Mesothelial cell of epicardium (in vitro differentiated cells): ENCODE data around the gene ALOXE3. TPM values are rescaled to one million over a fixed set of nuclear protein-coding genes. Genes with fewer than 3 reads are reported as not detected.
A peak's percentile ranks its signal among the peaks of the same experiment; 100 is the strongest.

Experiments
- DNase-seq, 2 experiments: peaks; one replicate each; pipeline ENCODE4 v3.0.0; 2021; ENCODE audit warnings: low spot score in 2 of 2; ENCODE audit not compliant: unreplicated experiment in 2 of 2
- H3K27ac Mint-ChIP-seq: 2 replicates; pipeline ENCODE4 v1.8.0; 2021; ENCODE audit warnings: mixed read lengths
- H3K27me3 Mint-ChIP-seq: 2 replicates; pipeline ENCODE4 v1.8.0; 2021; ENCODE audit warnings: low read depth, mixed read lengths
- H3K36me3 Mint-ChIP-seq: 2 replicates; pipeline ENCODE4 v1.8.0; 2021; ENCODE audit warnings: mixed read lengths
- H3K4me1 Mint-ChIP-seq: 2 replicates; pipeline ENCODE4 v1.8.0; 2021; ENCODE audit warnings: mixed read lengths
- H3K4me3 Mint-ChIP-seq: 2 replicates; pipeline ENCODE4 v1.8.0; 2021; ENCODE audit warnings: mild to moderate bottlenecking, moderate library complexity, mixed read lengths
- H3K9me3 Mint-ChIP-seq: 2 replicates; pipeline ENCODE4 v1.8.0; 2021; ENCODE audit warnings: mixed read lengths
- total RNA-seq: library from RNA; stranded (reverse); gene quantifications from 3 replicates; pipeline ENCODE4 v1.2.1, GENCODE V29; 2021
- TF ChIP-seq, protein P1 (sequence below): fragments of 200-600 bp; sonication (generic); IDR thresholded peaks from one replicate; pipeline ENCODE4 v1.5.0; 2021; ENCODE audit warnings: antibody characterized with exemption; ENCODE audit not compliant: unreplicated experiment

ALOXE3 gene
- total RNA-seq, 1 donor from 2014 or later = 0.09 TPM

DNA sequence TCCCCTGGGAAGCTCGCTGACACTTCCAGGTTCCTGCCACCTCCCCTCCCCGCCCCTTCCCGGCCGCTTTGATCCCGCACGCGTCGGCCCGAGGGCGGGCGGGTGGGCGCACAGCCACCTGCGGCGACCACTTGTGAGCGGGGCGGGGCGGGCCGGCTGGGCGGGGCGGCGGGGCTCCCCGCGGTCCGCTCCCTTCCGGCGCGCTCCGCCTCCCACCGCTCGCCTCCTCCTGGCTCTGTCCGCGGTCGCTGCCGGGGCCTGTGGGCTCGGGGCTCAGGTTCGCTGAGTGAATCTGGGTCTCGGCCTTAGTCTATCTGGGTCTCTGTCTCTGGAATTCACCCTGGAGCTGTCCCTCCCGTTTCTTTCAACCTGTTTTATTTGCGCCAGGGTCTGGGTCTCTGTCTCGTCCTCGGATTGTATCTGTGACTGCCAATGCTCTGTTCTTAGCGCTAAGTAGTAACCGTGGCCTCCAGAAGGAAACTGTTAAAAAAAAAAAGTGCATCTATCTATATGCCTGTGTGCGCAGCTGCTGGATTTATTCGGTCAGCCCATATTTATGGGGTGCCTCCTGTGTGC, 8.3 kb upstream of the ALOXE3 start:
- peak in 1 of 2 experiments; percentile 57 for DNase-seq
- Mint-ChIP-seq H3K4me1 (peaks cover 38% of the 10 kb centered on the region), H3K27me3 (peaks cover 69% of the 10 kb centered on the region), H3K27ac (peak overlapping the region; percentile 68), H3K9me3 (no peaks in the 10 kb centered on the region), H3K36me3 (no peaks in the 10 kb centered on the region), H3K4me3 (peak overlapping the region; percentile 81)
- TF ChIP-seq, protein P1, sequence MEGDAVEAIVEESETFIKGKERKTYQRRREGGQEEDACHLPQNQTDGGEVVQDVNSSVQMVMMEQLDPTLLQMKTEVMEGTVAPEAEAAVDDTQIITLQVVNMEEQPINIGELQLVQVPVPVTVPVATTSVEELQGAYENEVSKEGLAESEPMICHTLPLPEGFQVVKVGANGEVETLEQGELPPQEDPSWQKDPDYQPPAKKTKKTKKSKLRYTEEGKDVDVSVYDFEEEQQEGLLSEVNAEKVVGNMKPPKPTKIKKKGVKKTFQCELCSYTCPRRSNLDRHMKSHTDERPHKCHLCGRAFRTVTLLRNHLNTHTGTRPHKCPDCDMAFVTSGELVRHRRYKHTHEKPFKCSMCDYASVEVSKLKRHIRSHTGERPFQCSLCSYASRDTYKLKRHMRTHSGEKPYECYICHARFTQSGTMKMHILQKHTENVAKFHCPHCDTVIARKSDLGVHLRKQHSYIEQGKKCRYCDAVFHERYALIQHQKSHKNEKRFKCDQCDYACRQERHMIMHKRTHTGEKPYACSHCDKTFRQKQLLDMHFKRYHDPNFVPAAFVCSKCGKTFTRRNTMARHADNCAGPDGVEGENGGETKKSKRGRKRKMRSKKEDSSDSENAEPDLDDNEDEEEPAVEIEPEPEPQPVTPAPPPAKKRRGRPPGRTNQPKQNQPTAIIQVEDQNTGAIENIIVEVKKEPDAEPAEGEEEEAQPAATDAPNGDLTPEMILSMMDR = no peak

DNA sequence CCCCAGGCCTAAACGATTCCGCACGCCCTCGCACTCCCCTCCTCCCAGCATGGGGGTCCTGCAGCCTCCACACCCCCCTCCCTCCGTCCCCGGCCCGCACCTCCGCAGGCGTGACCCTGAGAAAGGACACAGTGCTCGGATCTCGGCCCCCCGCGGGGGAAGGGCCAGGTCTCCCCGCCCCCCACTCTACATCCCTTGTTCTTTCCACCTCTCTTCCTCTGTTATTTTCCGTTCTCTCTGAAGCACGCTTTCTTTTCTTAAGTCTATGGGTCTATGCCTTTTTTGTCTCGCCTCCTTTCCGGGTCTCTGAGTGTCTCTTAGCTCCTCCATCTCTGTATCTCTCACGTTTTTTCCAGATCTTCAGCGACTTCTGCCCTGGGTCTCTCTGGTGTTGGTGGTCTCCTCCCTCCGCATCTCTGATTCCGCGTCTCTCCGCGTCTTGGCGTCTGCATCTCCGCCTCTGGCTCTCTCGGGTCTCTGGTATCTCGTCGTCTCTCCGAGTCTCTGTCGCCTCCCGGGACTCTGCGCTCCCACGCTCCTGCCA, 7.7 kb upstream of the ALOXE3 start:
- peaks cover 40% of the 10 kb centered on the region for H3K4me1 Mint-ChIP-seq
- peak overlapping the region; percentile 48 for H3K27ac Mint-ChIP-seq
- TF ChIP-seq, protein P1 = no peak
- peak overlapping the region; percentile 78 for H3K4me3 Mint-ChIP-seq
- peak in 1 of 2 experiments; percentile 55 for DNase-seq
- no peaks in the 10 kb centered on the region for H3K9me3 Mint-ChIP-seq
- H3K36me3 Mint-ChIP-seq = no peaks in the 10 kb centered on the region
- peaks cover 69% of the 10 kb centered on the region for H3K27me3 Mint-ChIP-seq

DNA sequence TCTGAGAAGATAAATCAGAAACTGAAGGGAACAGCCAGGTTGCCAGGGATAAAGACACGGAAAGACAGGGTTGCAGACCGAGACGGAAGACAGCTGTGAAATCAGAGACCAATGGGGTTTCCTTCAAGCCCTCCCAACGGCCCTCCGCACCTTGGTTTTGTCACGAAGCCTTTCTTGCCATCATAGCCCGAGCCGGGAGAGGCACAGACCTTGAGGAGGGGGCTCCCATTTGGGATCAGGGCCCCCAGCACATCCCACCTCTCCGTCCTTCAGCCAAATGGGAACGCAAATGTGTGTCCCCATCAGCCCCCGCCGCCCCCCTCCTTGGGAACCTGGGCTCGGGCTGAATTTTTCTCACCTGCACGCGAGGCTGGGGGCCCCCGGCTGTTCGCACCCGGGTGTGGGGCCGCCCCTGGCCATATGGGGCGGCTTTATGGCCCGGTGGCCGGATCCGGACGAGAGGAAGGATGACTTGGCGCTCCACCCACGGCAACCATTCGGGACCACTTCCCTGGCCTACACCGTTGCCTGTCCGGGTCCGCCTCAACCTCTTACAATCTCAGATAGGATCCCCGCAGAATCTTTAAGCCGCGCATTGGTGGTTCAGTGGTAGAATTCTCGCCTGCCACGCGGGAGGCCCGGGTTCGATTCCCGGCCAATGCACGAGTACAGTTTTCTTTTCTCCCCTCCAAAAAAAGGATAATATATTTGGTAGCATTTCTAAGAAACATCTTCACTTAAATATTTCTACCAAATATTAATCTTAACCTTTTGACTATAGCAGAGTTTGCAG, 7.0 kb upstream of the ALOXE3 start:
- H3K4me3 Mint-ChIP-seq = peak overlapping the region; percentile 78
- peaks cover 74% of the 10 kb centered on the region for H3K27me3 Mint-ChIP-seq
- no peaks in the 10 kb centered on the region for H3K9me3 Mint-ChIP-seq
- H3K4me1 Mint-ChIP-seq = peaks cover 46% of the 10 kb centered on the region
- H3K36me3 Mint-ChIP-seq = no peaks in the 10 kb centered on the region
- peak; percentile 72 to 97 for DNase-seq
- H3K27ac Mint-ChIP-seq = peak overlapping the region; percentile 48
- TF ChIP-seq, protein P1 = no peak

DNA sequence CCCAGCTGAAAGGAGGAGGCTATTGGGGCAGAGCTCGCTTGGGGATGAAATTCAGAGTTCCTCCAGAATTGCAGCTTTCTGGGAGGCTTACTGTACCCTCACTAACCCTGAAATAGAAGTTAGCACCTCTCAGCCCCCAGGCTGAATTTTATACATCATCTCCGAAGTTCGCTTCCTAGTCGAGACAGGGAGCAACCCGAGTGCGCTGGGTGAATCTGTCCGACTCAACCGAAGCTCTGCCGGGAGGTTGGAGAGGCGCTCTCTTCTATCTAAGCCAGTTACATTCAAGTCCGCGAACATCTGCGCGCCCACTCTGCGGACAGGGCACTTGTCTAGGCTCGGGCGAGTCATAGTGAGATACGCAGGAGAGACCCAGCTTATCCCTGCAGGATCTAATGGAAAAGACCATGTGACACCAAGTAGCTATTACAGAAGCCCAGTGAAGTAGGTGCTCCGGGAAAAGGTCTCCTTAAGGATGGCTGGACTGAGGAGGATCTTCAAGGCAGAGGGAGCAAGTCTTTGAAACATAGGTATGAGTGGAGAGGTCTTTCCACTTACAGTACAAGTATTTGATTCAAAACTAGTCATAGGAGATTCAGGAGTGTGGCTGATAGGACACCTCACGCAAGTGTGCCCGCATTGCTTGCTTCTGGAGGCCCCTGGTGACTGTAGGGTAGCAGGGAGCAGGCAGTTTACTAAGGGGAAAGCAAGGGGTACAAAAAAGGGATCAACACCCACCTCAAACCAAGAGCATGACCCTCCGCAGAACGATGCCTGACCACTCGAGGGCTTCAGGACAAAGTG, 6.2 kb upstream of the ALOXE3 start:
- Mint-ChIP-seq H3K36me3 (no peaks in the 10 kb centered on the region), H3K9me3 (no peaks in the 10 kb centered on the region), H3K4me1 (peaks cover 48% of the 10 kb centered on the region), H3K27ac (peak overlapping the region; percentile 44), H3K4me3 (peak overlapping the region; percentile 78), H3K27me3 (peaks cover 68% of the 10 kb centered on the region)
- DNase-seq = no peak
- TF ChIP-seq, protein P1 = no peak

DNA sequence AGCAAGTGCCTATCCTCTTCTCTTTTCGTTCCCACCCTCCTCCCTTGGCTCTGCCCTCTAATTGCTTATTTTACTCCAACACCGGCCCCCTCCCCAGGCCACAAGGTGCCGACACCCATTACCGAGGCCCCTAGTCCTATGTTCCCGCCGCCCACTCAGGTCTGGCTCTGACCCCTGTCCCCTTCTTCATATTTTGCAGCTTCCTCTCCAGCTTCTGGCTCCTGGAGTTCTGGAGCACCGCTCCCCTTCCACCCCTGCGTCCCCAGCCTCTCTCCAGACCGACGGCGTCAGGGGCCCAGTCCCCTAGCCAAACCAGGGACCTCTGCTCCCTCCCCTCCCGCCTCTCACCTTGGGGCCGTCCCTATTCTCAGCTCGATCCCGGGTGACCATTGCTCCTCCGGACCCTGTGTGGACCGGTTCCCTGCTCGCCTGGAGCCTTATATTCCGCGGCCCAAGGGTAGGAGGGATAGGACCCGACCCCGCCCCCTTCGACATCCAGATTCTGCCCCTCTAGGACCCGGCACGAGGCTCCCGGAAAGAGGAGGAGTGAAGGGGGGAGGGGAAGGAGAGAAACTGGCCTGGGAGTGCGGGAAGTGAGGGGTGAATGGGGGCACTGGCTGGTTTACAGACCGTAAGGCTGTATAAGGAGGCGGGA, 5.5 kb upstream of the ALOXE3 start, which contains the start of gene HES7:
Gene HES7 (minus strand): TSS at position 412 of the 655 bp plus-strand sequence. CDS start 22 bp downstream, at position 390.
- no peak for DNase-seq
- Mint-ChIP-seq H3K27me3 (peaks cover 64% of the 10 kb centered on the region), H3K9me3 (no peaks in the 10 kb centered on the region), H3K36me3 (no peaks in the 10 kb centered on the region), H3K27ac (peak within 1 kb of the TSS; percentile 44), H3K4me1 (peaks cover 48% of the 10 kb centered on the region), H3K4me3 (peak within 1 kb of the TSS; percentile 78)
- TF ChIP-seq, protein P1 = no peak
